ENCODE measurements around the gene MID1. TPM values are rescaled to one million over a fixed set of nuclear protein-coding genes. Genes with fewer than 3 reads are reported as not detected.

The MID1 gene
- total RNA-seq, 1 donor from 2014 or later: 0.18 TPM

GRCh38 chrX:10457092-10457491 is 163.3 kb downstream of the MID1 start:
- POLR2A ChIA-PET: no interaction called here
- ATAC-seq (ENCODE audit: low read depth) (no peak), DNase-seq (no peak)
- intact Hi-C loops (cut with micrococcal nuclease): no loop called here
- no peaks in the 10 kb centered on the region for H3K36me3 Mint-ChIP-seq (ENCODE audit: low read depth)
- no peaks in the 10 kb centered on the region for H3K4me1 Mint-ChIP-seq
- H3K27ac Mint-ChIP-seq: no peak overlapping the region
- CTCF ChIA-PET: no interaction called here
- peaks cover 4% of the 10 kb centered on the region for H3K9me3 Mint-ChIP-seq
- no peak overlapping the region for H3K4me3 Mint-ChIP-seq
- H3K27me3 Mint-ChIP-seq: no peaks in the 10 kb centered on the region
- TF ChIP-seq CTCF (IDR thresholded peaks at IDR 0.05): no peak

GRCh38 chrX:10453945-10454344 is 166.4 kb downstream of the MID1 start:
- ATAC-seq (ENCODE audit: low read depth) (no peak), DNase-seq (no peak)
- intact Hi-C loops (cut with micrococcal nuclease): no loop called here
- H3K4me3 Mint-ChIP-seq: no peak overlapping the region
- no peaks in the 10 kb centered on the region for H3K27me3 Mint-ChIP-seq
- no peaks in the 10 kb centered on the region for H3K36me3 Mint-ChIP-seq (ENCODE audit: low read depth)
- POLR2A ChIA-PET: no interaction called here
- CTCF ChIA-PET: no interaction called here
- no peak overlapping the region for H3K27ac Mint-ChIP-seq
- H3K4me1 Mint-ChIP-seq: no peaks in the 10 kb centered on the region
- peaks cover 4% of the 10 kb centered on the region for H3K9me3 Mint-ChIP-seq
- no peak for TF ChIP-seq CTCF (IDR thresholded peaks at IDR 0.05)

- no peaks in the 10 kb centered on the region for H3K27me3 Mint-ChIP-seq
- CTCF ChIA-PET: no interaction called here
- no peak overlapping the region for H3K4me3 Mint-ChIP-seq
- no peaks in the 10 kb centered on the region for H3K36me3 Mint-ChIP-seq (ENCODE audit: low read depth)
- no peak for DNase-seq
- no peak for TF ChIP-seq CTCF (IDR thresholded peaks at IDR 0.05)
- H3K4me1 Mint-ChIP-seq: no peaks in the 10 kb centered on the region
- POLR2A ChIA-PET: no interaction called here
- H3K9me3 Mint-ChIP-seq: peaks cover 4% of the 10 kb centered on the region
- H3K27ac Mint-ChIP-seq: no peak overlapping the region
- ATAC-seq (ENCODE audit: low read depth): no peak
- intact Hi-C loops (cut with micrococcal nuclease): no loop called here
These were observed 169.4 kb downstream of the MID1 start for GRCh38 chrX:10450959-10451355.

GRCh38 chrX:10450229-10450958 is 170.0 kb downstream of the MID1 start:
- no peak for ATAC-seq (ENCODE audit: low read depth)
- POLR2A ChIA-PET: no interaction called here
- H3K4me3 Mint-ChIP-seq: no peak overlapping the region

More at GRCh38 chrX:10450229-10450958, 170.0 kb downstream of the MID1 start:
- no peaks in the 10 kb centered on the region for H3K4me1 Mint-ChIP-seq
- CTCF ChIA-PET: no interaction called here
- no peaks in the 10 kb centered on the region for H3K36me3 Mint-ChIP-seq (ENCODE audit: low read depth)
- intact Hi-C loops (cut with micrococcal nuclease): no loop called here
- H3K27ac Mint-ChIP-seq: no peak overlapping the region
- H3K27me3 Mint-ChIP-seq: no peaks in the 10 kb centered on the region
- no peak for DNase-seq
- TF ChIP-seq CTCF (IDR thresholded peaks at IDR 0.05): no peak
- peaks cover 4% of the 10 kb centered on the region for H3K9me3 Mint-ChIP-seq
